GM12873 (cell line): Measurements from ENCODE around the gene DKKL1.

Source experiments
- TF ChIP-seq, protein P1 (sequence below): IDR thresholded peaks from 2 replicates; pipeline ENCODE4 v1.5.1; 2012; ENCODE audit warnings: low read depth, mild to moderate bottlenecking, moderate library complexity, low read length, control low read depth; ENCODE audit not compliant: insufficient read depth; ENCODE audit errors: missing control alignments

Gene DKKL1

DNA sequence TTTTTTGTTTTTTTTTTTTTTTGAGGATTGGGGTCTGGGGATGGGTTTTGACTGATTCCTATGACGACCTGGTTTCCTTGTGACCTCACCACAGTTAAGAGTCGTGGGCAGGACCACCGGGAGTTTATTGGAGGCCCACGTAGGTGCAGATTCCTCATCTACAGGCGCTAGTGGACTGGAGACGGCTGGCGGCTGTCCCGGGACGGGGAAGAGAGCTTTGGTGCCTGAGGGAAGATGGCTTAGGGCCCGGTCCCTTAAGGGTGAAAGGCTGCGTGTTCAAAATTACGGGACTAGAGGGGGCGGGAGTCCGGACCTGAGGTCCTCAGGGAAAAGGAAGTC, 779 bp upstream of the DKKL1 start:
- TF ChIP-seq, protein P1, sequence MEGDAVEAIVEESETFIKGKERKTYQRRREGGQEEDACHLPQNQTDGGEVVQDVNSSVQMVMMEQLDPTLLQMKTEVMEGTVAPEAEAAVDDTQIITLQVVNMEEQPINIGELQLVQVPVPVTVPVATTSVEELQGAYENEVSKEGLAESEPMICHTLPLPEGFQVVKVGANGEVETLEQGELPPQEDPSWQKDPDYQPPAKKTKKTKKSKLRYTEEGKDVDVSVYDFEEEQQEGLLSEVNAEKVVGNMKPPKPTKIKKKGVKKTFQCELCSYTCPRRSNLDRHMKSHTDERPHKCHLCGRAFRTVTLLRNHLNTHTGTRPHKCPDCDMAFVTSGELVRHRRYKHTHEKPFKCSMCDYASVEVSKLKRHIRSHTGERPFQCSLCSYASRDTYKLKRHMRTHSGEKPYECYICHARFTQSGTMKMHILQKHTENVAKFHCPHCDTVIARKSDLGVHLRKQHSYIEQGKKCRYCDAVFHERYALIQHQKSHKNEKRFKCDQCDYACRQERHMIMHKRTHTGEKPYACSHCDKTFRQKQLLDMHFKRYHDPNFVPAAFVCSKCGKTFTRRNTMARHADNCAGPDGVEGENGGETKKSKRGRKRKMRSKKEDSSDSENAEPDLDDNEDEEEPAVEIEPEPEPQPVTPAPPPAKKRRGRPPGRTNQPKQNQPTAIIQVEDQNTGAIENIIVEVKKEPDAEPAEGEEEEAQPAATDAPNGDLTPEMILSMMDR: no peak

DNA sequence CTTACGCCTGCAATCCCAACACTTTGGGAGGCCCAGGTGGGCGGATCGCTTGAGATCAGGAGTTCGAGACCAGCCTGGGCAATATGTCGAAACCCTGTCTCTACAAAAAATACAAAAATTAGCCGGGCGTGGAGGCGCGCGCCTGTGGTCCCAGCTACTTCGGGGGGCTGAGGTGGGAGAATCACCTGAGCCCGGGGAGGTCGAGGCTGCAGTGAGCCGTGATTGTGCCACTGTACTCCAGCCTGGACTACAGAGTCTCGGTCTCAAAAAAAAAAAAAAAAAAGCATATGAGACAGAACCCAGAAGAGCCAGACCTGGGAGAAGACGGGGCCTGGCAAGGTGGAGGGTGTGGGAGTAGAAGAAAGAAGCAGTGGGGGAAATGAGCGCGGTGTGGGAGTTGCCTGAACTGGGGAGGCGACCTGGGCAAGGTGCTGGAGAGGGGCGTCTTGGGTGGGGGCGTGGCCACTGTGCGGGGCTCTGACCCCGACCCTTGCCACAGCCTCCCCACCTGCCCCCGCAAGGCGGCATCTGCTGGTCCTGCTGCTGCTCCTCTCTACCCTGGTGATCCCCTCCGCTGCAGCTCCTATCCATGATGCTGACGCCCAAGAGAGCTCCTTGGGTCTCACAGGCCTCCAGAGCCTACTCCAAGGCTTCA, 533 bp downstream of the DKKL1 start:
- TF ChIP-seq, protein P1: no peak

DNA sequence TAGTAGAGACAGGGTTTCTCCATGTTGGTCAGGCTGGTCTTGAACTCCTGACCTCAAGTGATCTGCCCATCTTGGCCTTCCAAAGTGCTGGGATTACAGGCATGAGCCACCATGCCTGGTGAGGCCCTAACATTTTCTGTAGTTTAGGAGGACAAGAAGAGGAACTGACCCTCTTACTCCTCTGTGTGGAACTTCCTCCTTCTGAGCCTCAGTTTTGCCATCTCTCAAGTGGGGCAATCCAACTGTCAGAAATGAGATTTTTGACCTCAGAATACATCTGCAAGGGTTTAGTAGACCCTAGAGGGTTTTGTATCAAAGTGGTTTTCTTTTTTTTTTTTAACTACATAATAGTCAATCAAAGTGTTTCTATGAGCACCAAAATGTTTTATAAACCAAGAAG, 2.4 kb downstream of the DKKL1 start:
- TF ChIP-seq, protein P1: no peak

DNA sequence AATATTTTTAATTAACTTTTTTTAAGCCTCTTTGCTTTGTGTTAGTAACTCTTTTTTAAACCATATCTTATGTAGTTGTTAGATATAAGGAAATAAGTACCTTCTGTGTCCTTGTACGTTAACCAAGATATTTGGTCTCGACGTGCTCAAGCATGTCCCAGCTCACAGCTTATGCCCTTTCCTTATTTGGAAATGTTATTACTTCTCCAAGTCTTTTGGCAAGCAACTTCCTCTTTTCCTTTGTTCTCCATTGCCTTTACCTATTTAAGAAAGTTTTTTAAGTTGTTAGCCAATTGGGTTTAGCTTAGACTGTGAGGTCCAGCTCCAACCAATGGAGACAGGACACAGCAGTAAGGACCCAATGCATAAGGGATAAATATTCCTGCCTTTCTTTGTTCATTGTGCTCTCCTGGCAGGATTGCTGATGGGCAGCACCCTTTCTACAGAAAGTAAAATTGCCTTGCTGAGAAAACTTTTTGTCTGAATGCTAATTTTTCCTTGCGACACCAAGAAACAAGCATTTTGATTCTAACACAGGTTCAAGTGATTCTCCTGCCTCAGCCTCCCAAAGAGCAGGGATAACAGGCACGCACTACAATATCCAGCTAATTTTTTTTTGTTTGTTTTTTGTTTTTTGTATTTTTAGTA, 5.2 kb downstream of the DKKL1 start:
- TF ChIP-seq, protein P1: no peak

DNA sequence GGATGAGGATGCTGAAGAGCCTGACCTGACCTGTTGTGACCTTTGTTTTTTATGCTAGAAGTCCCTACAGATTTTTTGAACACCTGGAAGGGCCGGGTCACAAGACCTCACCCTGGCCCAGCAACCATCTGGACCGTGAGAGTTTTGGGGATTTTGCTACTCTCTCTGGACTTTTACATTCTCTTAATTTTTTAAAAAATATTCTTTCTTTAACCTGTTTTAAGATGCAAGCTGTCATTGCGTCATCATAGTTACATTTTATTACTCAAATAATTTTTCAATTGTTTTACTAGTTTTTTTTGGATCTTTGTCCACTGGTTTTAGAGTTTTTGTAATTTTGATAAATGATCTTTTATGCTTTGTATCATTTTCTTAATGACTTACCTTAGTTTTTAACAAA, 7.5 kb downstream of the DKKL1 start:
- TF ChIP-seq, protein P1: no peak

DNA sequence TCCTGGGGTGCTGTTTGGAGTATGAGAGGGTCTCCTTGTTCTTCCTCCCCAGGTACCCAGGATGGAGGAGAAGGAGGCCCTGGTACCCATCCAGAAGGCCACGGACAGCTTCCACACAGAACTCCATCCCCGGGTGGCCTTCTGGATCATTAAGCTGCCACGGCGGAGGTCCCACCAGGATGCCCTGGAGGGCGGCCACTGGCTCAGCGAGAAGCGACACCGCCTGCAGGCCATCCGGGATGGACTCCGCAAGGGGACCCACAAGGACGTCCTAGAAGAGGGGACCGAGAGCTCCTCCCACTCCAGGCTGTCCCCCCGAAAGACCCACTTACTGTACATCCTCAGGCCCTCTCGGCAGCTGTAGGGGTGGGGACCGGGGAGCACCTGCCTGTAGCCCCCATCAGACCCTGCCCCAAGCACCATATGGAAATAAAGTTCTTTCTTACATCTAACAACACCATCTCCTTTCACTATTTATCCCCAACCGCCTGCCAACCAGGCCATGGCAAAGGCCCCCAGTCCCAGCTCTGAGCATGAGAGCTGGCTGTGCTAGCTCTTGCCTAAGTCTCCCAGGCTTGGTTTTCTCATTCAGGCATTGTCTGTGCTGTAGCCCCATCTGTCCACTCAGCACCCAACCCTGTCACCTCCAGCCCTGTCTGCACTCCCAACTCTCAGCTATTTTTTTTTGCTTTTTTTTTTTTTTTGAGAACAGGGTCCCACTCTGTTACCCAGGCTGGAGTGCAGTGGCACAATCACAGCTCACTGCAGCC, 11.2 kb downstream of the DKKL1 start:
- TF ChIP-seq, protein P1: no peak

DNA sequence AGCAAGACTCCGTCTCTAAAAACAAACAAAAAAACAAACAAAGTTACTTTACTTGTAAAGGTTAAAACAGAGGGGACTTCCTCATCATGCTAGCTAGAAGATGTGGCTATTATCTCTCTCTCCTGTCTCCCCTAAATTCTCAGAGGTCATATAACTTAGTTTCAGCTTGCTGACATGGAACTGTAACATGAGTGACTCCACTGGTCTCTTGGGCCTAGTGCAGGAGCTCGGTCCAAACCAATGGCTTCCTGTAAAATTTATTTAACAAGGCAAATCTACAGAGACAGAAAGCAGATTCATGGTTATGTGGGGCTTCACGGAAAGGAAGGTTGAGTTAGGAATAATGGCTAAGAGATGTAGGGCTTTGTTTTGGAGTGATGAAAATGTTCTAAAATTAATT, 14.8 kb downstream of the DKKL1 start:
- TF ChIP-seq, protein P1: no peak
